Natural killer cell (primary cell): ENCODE data around the gene NREP. TPM values are rescaled to one million over a fixed set of nuclear protein-coding genes. Genes with fewer than 3 reads are reported as not detected.

Experiments
- ATAC-seq, 3 donors: fragments of 150-1000 bp in 2 of 3; fragments of 200-7000 bp in 1 of 3; cut with Tn5 transposase; 1 replicate in 1 of 3; 2 replicates in 2 of 3; pipeline ENCODE4 v1.10.0; 2021; ENCODE audit warnings: mild to moderate bottlenecking in 2 of 3, moderate library complexity in 2 of 3
- DNase-seq, 2 donors: peaks; one replicate each; pipeline versions ENCODE4 v3.0.0 to v3.0.0-alpha.2; 2013 to 2021; ENCODE audit warnings: mixed read lengths in 1 of 2
- H3K27ac ChIP-seq: one replicate; pipeline ENCODE4 v1.5.1; 2013; ENCODE audit warnings: mild to moderate bottlenecking, low read length
- H3K27me3 ChIP-seq: one replicate; pipeline ENCODE4 v1.6.1; 2013; ENCODE audit warnings: low read length; ENCODE audit not compliant: control insufficient read depth, insufficient read depth
- H3K36me3 ChIP-seq: one replicate; pipeline ENCODE4 v1.6.1; 2013; ENCODE audit warnings: low read length; ENCODE audit not compliant: control insufficient read depth, insufficient read depth
- H3K4me1 ChIP-seq: one replicate; pipeline ENCODE4 v1.6.1; 2013; ENCODE audit warnings: low read length; ENCODE audit not compliant: control insufficient read depth, insufficient read depth
- H3K4me3 ChIP-seq: one replicate; pipeline ENCODE4 v1.5.1; 2013; ENCODE audit warnings: low read length
- H3K9me3 ChIP-seq: one replicate; pipeline ENCODE4 v1.6.1; 2013; ENCODE audit warnings: low read length; ENCODE audit not compliant: control insufficient read depth, insufficient read depth
- H3K27ac Mint-ChIP-seq, 2 donors: one replicate each; pipeline ENCODE4 v1.8.0; 2022; ENCODE audit warnings: mild to moderate bottlenecking in 2 of 2, mixed read lengths in 2 of 2, moderate library complexity in 1 of 2
- H3K27me3 Mint-ChIP-seq, 2 donors: one replicate each; pipeline ENCODE4 v1.8.0; 2022; ENCODE audit warnings: low read depth in 2 of 2, mixed read lengths in 2 of 2
- H3K36me3 Mint-ChIP-seq: one replicate; pipeline ENCODE4 v1.8.0; 2022; ENCODE audit warnings: mixed read lengths
- H3K4me1 Mint-ChIP-seq, 2 donors: one replicate each; pipeline ENCODE4 v1.8.0; 2022; ENCODE audit warnings: mixed read lengths in 2 of 2
- H3K4me3 Mint-ChIP-seq: one replicate; pipeline ENCODE4 v1.8.0; 2022; ENCODE audit warnings: mild to moderate bottlenecking, moderate library complexity, mixed read lengths
- H3K9me3 Mint-ChIP-seq, 2 donors: one replicate each; pipeline ENCODE4 v1.8.0; 2022; ENCODE audit warnings: mixed read lengths in 2 of 2
- WGBS: methylation state at CpG from one replicate; pipeline ENCODE4 v1.1.7; 2013; ENCODE audit warnings: missing lambda C conversion rate; ENCODE audit not compliant: insufficient coverage; 5-methylcytosine and 5-hydroxymethylcytosine counted together
- intact Hi-C: fragments of 100-400 bp; cut with micrococcal nuclease; formaldehyde crosslinking; loops from one replicate; pipeline ENCODE4 v1.14.2; 2022
- total RNA-seq, 4 donors: library from RNA; stranded (reverse); fragments of 120-200 nt in 1 of 4; gene quantifications; one replicate each; pipeline versions ENCODE4 v1.2.3 to v1.2.4, GENCODE V29; 2013 to 2022
- TF ChIP-seq, protein P1 (sequence below): fragments of 200-600 bp; IDR thresholded peaks from one replicate; pipeline ENCODE4 v1.8.0; 2022; ENCODE audit warnings: antibody characterized with exemption

The NREP gene
- total RNA-seq, 3 donors from 2014 or later (not counting 1 experiment from before 2014, with no cell fraction given) = 7.6 to 9.9 (median 8.4) TPM

DNA sequence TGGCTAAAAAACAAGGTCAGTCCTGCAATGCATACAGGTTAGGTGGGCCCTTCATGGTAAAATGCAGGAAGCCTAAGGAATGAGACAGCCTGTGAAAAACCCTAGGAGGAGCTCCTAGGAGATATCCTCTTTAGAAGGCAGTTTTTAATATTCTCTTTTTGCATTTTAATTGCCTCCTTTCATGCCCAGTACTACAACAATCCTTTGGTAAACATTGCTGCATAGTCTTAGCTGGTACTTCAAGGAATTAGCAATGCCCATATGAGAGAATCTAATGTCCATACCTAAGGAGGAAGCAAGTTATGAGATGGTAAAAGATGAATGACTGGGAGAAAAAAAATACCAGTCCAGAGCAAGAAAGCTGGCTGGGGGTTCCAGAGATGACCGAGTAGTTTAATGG is 61.0 kb downstream of the NREP start:
- no peak for ATAC-seq

DNA sequence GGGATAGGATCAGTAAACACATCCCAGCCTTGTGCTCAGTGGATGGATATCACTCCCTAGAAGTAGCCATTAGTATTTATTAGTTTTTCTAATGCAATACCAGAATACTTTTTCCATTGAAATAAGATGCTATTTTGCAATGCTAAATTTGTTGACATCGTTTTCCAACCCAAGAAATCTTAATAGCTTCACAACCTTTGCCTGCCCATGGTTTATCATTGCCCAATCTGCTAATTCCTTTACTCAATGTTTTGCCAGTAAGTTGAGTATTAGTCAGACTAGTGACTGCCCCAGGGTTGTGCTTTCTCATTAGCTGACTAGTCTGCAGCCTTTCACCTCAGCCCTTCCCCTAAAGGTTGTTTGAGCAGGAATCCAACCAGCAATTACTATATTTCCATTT is 62.9 kb downstream of the NREP start:
- TF ChIP-seq, protein P1, sequence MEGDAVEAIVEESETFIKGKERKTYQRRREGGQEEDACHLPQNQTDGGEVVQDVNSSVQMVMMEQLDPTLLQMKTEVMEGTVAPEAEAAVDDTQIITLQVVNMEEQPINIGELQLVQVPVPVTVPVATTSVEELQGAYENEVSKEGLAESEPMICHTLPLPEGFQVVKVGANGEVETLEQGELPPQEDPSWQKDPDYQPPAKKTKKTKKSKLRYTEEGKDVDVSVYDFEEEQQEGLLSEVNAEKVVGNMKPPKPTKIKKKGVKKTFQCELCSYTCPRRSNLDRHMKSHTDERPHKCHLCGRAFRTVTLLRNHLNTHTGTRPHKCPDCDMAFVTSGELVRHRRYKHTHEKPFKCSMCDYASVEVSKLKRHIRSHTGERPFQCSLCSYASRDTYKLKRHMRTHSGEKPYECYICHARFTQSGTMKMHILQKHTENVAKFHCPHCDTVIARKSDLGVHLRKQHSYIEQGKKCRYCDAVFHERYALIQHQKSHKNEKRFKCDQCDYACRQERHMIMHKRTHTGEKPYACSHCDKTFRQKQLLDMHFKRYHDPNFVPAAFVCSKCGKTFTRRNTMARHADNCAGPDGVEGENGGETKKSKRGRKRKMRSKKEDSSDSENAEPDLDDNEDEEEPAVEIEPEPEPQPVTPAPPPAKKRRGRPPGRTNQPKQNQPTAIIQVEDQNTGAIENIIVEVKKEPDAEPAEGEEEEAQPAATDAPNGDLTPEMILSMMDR = no peak
- H3K9me3 Mint-ChIP-seq = no peaks in the 10 kb centered on the region
- Histone ChIP-seq H3K4me1 (no peaks in the 10 kb centered on the region), H3K36me3 (no peaks in the 10 kb centered on the region), H3K27ac (no peak overlapping the region), H3K4me3 (no peak overlapping the region), H3K9me3 (no peaks in the 10 kb centered on the region), H3K27me3 (no peaks in the 10 kb centered on the region)
- intact Hi-C loops = no loop called here
- H3K27me3 Mint-ChIP-seq = peaks cover 0 to 4% of the 10 kb centered on the region in 2 donors
- no peak for ATAC-seq
- no peak overlapping the region for H3K27ac Mint-ChIP-seq
- H3K4me3 Mint-ChIP-seq = no peak overlapping the region
- WGBS = 73% methylated on average over 1 of the region's 1 CpG
- no peak for DNase-seq
- no peaks in the 10 kb centered on the region for H3K36me3 Mint-ChIP-seq
- no peaks in the 10 kb centered on the region for H3K4me1 Mint-ChIP-seq

More for the DNA sequence above, 61.0 kb downstream of the NREP start:
- H3K9me3 ChIP-seq = no peaks in the 10 kb centered on the region
- TF ChIP-seq, protein P1 = no peak
- H3K4me3 ChIP-seq = no peak overlapping the region
- Mint-ChIP-seq H3K27me3 (peaks cover 0 to 8% of the 10 kb centered on the region in 2 donors), H3K27ac (no peak overlapping the region), H3K36me3 (no peaks in the 10 kb centered on the region), H3K4me1 (no peaks in the 10 kb centered on the region), H3K9me3 (no peaks in the 10 kb centered on the region), H3K4me3 (no peak overlapping the region)
- no peaks in the 10 kb centered on the region for H3K27me3 ChIP-seq
- no peaks in the 10 kb centered on the region for H3K4me1 ChIP-seq
- WGBS = 80% methylated on average over 1 of the region's 1 CpG
- no peak overlapping the region for H3K27ac ChIP-seq
- no peak for DNase-seq
- H3K36me3 ChIP-seq = no peaks in the 10 kb centered on the region
- intact Hi-C loops = no loop called here

DNA sequence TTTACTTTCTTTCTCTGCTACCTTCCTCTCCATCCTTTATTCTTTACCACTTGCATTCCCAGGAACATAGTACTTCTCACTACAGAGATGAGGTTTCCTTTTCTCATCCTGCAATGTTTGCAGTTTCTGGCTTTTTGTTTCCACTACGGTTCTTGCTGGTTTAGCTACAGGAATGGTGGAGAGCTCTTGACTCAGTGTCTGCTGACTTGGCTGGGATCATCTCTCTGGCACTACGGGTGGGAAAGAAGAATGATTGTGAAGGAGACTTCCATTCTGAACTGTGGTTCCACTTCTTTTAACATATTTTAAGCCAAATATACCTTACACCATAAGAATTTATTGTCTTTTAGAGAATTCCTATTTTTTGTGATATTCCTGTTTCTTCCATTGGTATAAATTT is 65.1 kb downstream of the NREP start:
- no peaks in the 10 kb centered on the region for H3K36me3 ChIP-seq
- Mint-ChIP-seq H3K27ac (no peak overlapping the region), H3K36me3 (no peaks in the 10 kb centered on the region), H3K4me3 (no peak overlapping the region), H3K4me1 (no peaks in the 10 kb centered on the region), H3K27me3 (peaks cover 0 to 4% of the 10 kb centered on the region in 2 donors), H3K9me3 (no peaks in the 10 kb centered on the region)
- no peak for DNase-seq
- no peaks in the 10 kb centered on the region for H3K27me3 ChIP-seq
- no peak overlapping the region for H3K27ac ChIP-seq
- H3K4me1 ChIP-seq = no peaks in the 10 kb centered on the region
- H3K4me3 ChIP-seq = no peak overlapping the region
- TF ChIP-seq, protein P1 = no peak
- no peak for ATAC-seq
- 100% methylated on average over 1 of the region's 2 CpGs for WGBS
- intact Hi-C loops = no loop called here
- no peaks in the 10 kb centered on the region for H3K9me3 ChIP-seq

DNA sequence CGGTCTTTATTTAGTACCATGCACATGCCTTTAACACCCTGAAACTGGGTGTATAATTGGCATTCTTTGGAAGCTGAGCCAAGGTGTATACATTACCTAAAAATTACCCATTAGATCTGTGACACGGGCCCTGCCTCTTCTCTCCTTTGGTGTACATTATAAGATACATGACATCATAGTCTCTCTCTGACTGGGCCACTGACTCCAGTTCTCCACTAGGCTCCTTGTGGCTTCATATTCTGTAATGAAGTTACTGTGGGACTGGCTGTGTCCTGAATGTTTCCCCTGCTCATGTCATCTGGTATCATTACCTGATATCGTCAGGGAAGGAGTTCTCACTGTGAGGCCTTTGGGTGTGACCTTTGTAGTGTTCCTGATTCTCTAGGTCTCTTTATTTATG is 65.5 kb downstream of the NREP start:
- 100% methylated on average over 2 of the region's 3 CpGs for WGBS
- no peaks in the 10 kb centered on the region for H3K36me3 Mint-ChIP-seq
- peaks cover 0 to 4% of the 10 kb centered on the region in 2 donors for H3K27me3 Mint-ChIP-seq
- H3K4me1 ChIP-seq = no peaks in the 10 kb centered on the region
- intact Hi-C loops = no loop called here
- no peak overlapping the region for H3K27ac Mint-ChIP-seq
- DNase-seq = no peak
- no peaks in the 10 kb centered on the region for H3K36me3 ChIP-seq
- no peak overlapping the region for H3K4me3 Mint-ChIP-seq
- TF ChIP-seq, protein P1 = no peak
- H3K4me3 ChIP-seq = no peak overlapping the region
- H3K4me1 Mint-ChIP-seq = no peaks in the 10 kb centered on the region
- no peak overlapping the region for H3K27ac ChIP-seq
- H3K9me3 Mint-ChIP-seq = no peaks in the 10 kb centered on the region
- H3K27me3 ChIP-seq = no peaks in the 10 kb centered on the region
- no peaks in the 10 kb centered on the region for H3K9me3 ChIP-seq
- ATAC-seq = no peak
